K562 (cell line): ENCODE results near the gene PAIP2. TPM values are rescaled to one million over a fixed set of nuclear protein-coding genes. Genes with fewer than 3 reads are reported as not detected.

Experiments used
- ATF1 ChIP-seq, 2 experiments: fragments of 450-650 bp in 1 of 2; IDR thresholded peaks; 2 replicates each; pipeline ENCODE4 v1.6.1; 2016; ENCODE audit warnings: missing compliant biosample characterization in 1 of 2, missing genetic modification characterization in 1 of 2
- CBFA2T2 ChIP-seq: fragments of 450-650 bp; conservative IDR thresholded peaks from 2 replicates; pipeline ENCODE4 v1.6.1; 2017; ENCODE audit warnings: mild to moderate bottlenecking
- CBFB ChIP-seq: sonication (generic); formaldehyde crosslinking; IDR thresholded peaks from 2 replicates; pipeline ENCODE4 v1.4.0; 2020; ENCODE audit warnings: mild to moderate bottlenecking, missing genetic modification reagents
- CHD2 ChIP-seq: IDR thresholded peaks from 2 replicates; pipeline ENCODE4 v1.6.1; 2011; ENCODE audit warnings: low read depth, low read length
- DMBX1 ChIP-seq: fragments of 250-450 bp; sonication (Bioruptor Pico); IDR thresholded peaks from 2 replicates; pipeline ENCODE4 v1.8.0; 2022; ENCODE audit warnings: inconsistent platforms, mild to moderate bottlenecking, moderate library complexity, borderline replicate concordance
- E2F3 ChIP-seq: fragments of 250-450 bp; sonication (Bioruptor Pico); IDR thresholded peaks from 2 replicates; pipeline ENCODE4 v1.4.0; 2020; ENCODE audit warnings: mild to moderate bottlenecking
- KAT2B ChIP-seq: IDR thresholded peaks from one replicate; pipeline ENCODE4 v1.6.1; 2012; ENCODE audit warnings: low read depth, mild to moderate bottlenecking, control low read depth, inconsistent platforms, low read length, moderate library complexity
- KDM5B ChIP-seq: fragments of 200-600 bp; sonication (generic); IDR thresholded peaks from 2 replicates; pipeline ENCODE4 v1.6.1; 2012; ENCODE audit warnings: low read depth, mild to moderate bottlenecking, moderate library complexity, low read length, control low read depth, inconsistent platforms; ENCODE audit not compliant: insufficient replicate concordance
- MAFG ChIP-seq: fragments of 450-650 bp; conservative IDR thresholded peaks from 2 replicates; pipeline ENCODE4 v1.6.1; 2016; ENCODE audit warnings: missing genetic modification characterization, missing compliant biosample characterization
- MBD2 ChIP-seq: sonication (generic); IDR thresholded peaks from 2 replicates; pipeline ENCODE4 v1.6.1; 2016; ENCODE audit warnings: low read depth, borderline replicate concordance
- MED1 ChIP-seq: sonication (generic); formaldehyde crosslinking; IDR thresholded peaks from 2 replicates; pipeline ENCODE4 v1.8.1; 2023; ENCODE audit warnings: missing genetic modification reagents, borderline replicate concordance
- PHF20 ChIP-seq: fragments of 450-650 bp; IDR thresholded peaks from 2 replicates; pipeline ENCODE4 v1.6.1; 2018; ENCODE audit not compliant: partially characterized antibody
- POLR2AphosphoS2 ChIP-seq: IDR thresholded peaks from 2 replicates; pipeline ENCODE4 v1.6.1; 2012; ENCODE audit warnings: low read length, improper control_type of control experiment
- RBM14 ChIP-seq: fragments of 200-400 bp; formaldehyde crosslinking; IDR thresholded peaks from 2 replicates; pipeline ENCODE4 v1.6.1; 2018; ENCODE audit warnings: low read depth, mild to moderate bottlenecking, low read length, moderate library complexity, borderline replicate concordance; ENCODE audit not compliant: insufficient read depth
- SP1 ChIP-seq: sonication (generic); formaldehyde crosslinking; IDR thresholded peaks from 2 replicates; pipeline ENCODE4 v1.8.1; 2022; ENCODE audit warnings: mild to moderate bottlenecking, missing genetic modification reagents
- TARDBP ChIP-seq: fragments of 450-650 bp; IDR thresholded peaks from 2 replicates; pipeline ENCODE4 v1.6.1; 2016
- TRIM24 ChIP-seq, 2 experiments: fragments of 450-650 bp; IDR thresholded peaks; 2 replicates each; pipeline ENCODE4 v1.6.1; 2016
- ZNF184 ChIP-seq: sonication (generic); formaldehyde crosslinking; IDR thresholded peaks from 2 replicates; pipeline ENCODE4 v1.5.0; 2020; ENCODE audit warnings: missing genetic modification reagents
- ZNF197 ChIP-seq: fragments of 200-800 bp; sonication (Bioruptor generic); IDR thresholded peaks from 2 replicates; pipeline ENCODE4 v1.6.1; 2016; ENCODE audit warnings: low read depth, missing genetic modification characterization, missing compliant biosample characterization
- ZNF644 ChIP-seq: fragments of 200-800 bp; sonication (Bioruptor generic); IDR thresholded peaks from 2 replicates; pipeline ENCODE4 v1.6.1; 2016; ENCODE audit warnings: low read depth, missing genetic modification characterization, missing compliant biosample characterization
- ZNF695 ChIP-seq: fragments of 450-650 bp; formaldehyde crosslinking; IDR thresholded peaks from 2 replicates; pipeline ENCODE4 v1.4.0; 2020; ENCODE audit warnings: mild to moderate bottlenecking, moderate library complexity
- ZNF699 ChIP-seq: fragments of 250-450 bp; sonication (Bioruptor Pico); IDR thresholded peaks from 2 replicates; pipeline ENCODE4 v1.8.0; 2021; ENCODE audit warnings: mild to moderate bottlenecking, moderate library complexity; ENCODE audit not compliant: insufficient replicate concordance
- ZNF780A ChIP-seq: fragments of 250-450 bp; sonication (Bioruptor Pico); IDR thresholded peaks from 2 replicates; pipeline ENCODE4 v1.5.0; 2021; ENCODE audit warnings: mild to moderate bottlenecking
- polyA plus RNA-seq, 8 experiments: library from polyadenylated mRNA; depleted of rRNA in 4 of 8; stranded (reverse) in 5 of 8; unstranded in 3 of 8; fragments of >200 nt; fragmentation: Nextera tagmentation in 2 of 8; fragmentation: Illumina TruSeq in 1 of 8; extraction: Ambion mirVana in 2 of 8; extraction: Trizol in 1 of 8; gene quantifications; 2 replicates each; pipeline versions ENCODE4 v1.2.1 to v1.2.3, GENCODE V29; 2011 to 2014; ENCODE audit warnings: inconsistent platforms in 1 of 8, missing spikeins in 1 of 8
- total RNA-seq, 7 experiments: library from RNA; depleted of rRNA in 6 of 7; stranded (reverse); fragments of >200 nt in 6 of 7; fragmentation: Illumina TruSeq in 2 of 7; extraction: Trizol in 2 of 7; gene quantifications; 2 replicates each; pipeline versions ENCODE4 v1.2.1 to v1.2.3, GENCODE V29; 2011 to 2021; ENCODE audit warnings: low replicate concordance in 1 of 7
- TF ChIP-seq, protein P1 (sequence below): fragments of 250-450 bp; sonication (Bioruptor Pico); IDR thresholded peaks from 2 replicates; pipeline ENCODE4 v1.8.0; 2021; ENCODE audit warnings: mild to moderate bottlenecking, moderate library complexity
- TF ChIP-seq, protein P2 (sequence below): sonication (generic); formaldehyde crosslinking; IDR thresholded peaks from 2 replicates; pipeline ENCODE4 v1.9.0; 2022; ENCODE audit warnings: mild to moderate bottlenecking, missing genetic modification reagents
- TF ChIP-seq, protein P3 (sequence below): fragments of 450-650 bp; formaldehyde crosslinking; IDR thresholded peaks from 2 replicates; pipeline ENCODE4 v1.4.0; 2022; ENCODE audit warnings: missing genetic modification characterization

The PAIP2 gene
- total and polyA plus RNA-seq, 9 of the 15 experiments (the other 6 are each of a cell fraction or from before 2014, with no cell fraction given), result 78.3 to 187 (median 128) TPM

DNA sequence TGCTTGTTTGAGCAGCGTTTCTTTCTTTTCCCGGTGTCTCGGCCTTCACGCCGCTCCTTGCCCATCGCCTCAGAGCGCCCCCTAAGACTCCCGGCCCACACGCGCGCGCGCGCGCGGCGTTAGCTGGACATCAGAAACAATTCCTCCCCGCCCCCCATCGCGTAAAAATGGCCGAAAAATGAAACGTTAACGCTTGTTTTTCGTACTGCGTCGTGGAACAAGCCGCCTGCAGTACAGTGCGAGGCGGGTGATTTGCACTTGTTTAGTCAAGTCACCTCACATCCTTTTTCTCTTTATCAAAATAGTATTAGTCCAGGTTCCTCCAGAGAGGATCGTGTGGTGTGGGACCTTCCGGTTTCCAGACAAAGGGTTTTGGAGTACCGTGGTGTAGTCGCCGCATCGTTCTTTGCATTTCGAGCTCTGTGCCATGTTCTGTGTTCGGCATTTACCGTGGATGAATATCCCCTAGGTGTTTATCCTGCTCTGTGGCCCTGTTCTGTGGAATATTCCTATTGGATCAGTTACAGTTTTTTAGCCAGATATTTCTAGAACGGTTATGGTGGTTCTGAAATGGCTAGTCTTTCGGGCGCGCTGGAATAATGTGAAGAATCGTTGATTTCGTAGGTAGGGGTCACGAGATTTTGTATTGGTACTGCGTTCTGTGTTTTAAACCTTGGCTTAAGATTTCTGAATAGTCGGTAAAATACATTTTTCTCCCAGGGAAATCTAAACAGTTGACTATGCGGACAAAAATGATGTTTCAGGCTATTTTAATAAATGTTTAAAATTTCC is 47.1 kb upstream of the PAIP2 start (continued):
- TF ChIP-seq TRIM24 (IDR thresholded peaks at IDR 0.05), result peak in 1 of 2 experiments; percentile 37; a peak in 1 of 4 replicates
- no peak; the same call in 1 of the 2 replicates for TF ChIP-seq ZNF695 (CRISPR knock-in tag)
- no peak for TF ChIP-seq ZNF197 (CRISPR knock-in tag)
- peak; percentile 59; the same call in 1 of the 2 replicates for TF ChIP-seq TARDBP
- TF ChIP-seq CBFB (CRISPR knock-in tag), result no peak
- TF ChIP-seq CHD2, result no peak; the same call in 1 of the 2 replicates
- TF ChIP-seq CBFA2T2, result no peak
- TF ChIP-seq, protein P1, sequence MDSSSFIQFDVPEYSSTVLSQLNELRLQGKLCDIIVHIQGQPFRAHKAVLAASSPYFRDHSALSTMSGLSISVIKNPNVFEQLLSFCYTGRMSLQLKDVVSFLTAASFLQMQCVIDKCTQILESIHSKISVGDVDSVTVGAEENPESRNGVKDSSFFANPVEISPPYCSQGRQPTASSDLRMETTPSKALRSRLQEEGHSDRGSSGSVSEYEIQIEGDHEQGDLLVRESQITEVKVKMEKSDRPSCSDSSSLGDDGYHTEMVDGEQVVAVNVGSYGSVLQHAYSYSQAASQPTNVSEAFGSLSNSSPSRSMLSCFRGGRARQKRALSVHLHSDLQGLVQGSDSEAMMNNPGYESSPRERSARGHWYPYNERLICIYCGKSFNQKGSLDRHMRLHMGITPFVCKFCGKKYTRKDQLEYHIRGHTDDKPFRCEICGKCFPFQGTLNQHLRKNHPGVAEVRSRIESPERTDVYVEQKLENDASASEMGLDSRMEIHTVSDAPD, result no peak
- TF ChIP-seq ZNF644 (tag), result no peak
- no peak for TF ChIP-seq RBM14
- no peak for TF ChIP-seq ZNF184 (CRISPR knock-in tag)
- no peak for TF ChIP-seq ZNF780A
- TF ChIP-seq, protein P2, sequence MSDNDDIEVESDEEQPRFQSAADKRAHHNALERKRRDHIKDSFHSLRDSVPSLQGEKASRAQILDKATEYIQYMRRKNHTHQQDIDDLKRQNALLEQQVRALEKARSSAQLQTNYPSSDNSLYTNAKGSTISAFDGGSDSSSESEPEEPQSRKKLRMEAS, result no peak
- 0 out of 2 replicates have a peak, but pooled peaks have one; percentile 44 for TF ChIP-seq DMBX1 (CRISPR knock-in tag)
- no peak for TF ChIP-seq POLR2AphosphoS2
- TF ChIP-seq, protein P3, sequence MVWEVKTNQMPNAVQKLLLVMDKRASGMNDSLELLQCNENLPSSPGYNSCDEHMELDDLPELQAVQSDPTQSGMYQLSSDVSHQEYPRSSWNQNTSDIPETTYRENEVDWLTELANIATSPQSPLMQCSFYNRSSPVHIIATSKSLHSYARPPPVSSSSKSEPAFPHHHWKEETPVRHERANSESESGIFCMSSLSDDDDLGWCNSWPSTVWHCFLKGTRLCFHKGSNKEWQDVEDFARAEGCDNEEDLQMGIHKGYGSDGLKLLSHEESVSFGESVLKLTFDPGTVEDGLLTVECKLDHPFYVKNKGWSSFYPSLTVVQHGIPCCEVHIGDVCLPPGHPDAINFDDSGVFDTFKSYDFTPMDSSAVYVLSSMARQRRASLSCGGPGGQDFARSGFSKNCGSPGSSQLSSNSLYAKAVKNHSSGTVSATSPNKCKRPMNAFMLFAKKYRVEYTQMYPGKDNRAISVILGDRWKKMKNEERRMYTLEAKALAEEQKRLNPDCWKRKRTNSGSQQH, result no peak
- TF ChIP-seq PHF20, result no peak
- no peak for TF ChIP-seq E2F3 (CRISPR knock-in tag)
- TF ChIP-seq ATF1 (CRISPR knock-in tag; IDR thresholded peaks at IDR 0.05), result no peak
- no peak; the same call in 1 of the 2 replicates for TF ChIP-seq ATF1 (tag; IDR thresholded peaks at IDR 0.05)
- peak; percentile 61 for TF ChIP-seq SP1 (CRISPR knock-in tag)
- TF ChIP-seq KDM5B, result no peak
- TF ChIP-seq MED1 (CRISPR knock-in tag), result no peak
- no peak for TF ChIP-seq MBD2
- no peak for TF ChIP-seq KAT2B
- TF ChIP-seq MAFG, result 0 out of 2 replicates have a peak, but pooled peaks have one; percentile 5
- TF ChIP-seq ZNF699, result no peak
